ENCODE data around the gene HINFP. TPM values are rescaled to one million over a fixed set of nuclear protein-coding genes. Genes with fewer than 3 reads are reported as not detected.

HINFP gene
- total and polyA plus RNA-seq, 9 of the 15 experiments (the other 6 are each of a cell fraction or from before 2014, with no cell fraction given), result 13.8 to 34.1 (median 22.5) TPM

GRCh38 chr11:119087123-119087522 lies 34.3 kb upstream of the HINFP start:
- FAIRE-seq (no peak), DNase-seq (ENCODE audit: extremely low read depth in 1 of 4, low spot score in 3 of 4) (no peak), ATAC-seq (no peak)
- Histone ChIP-seq H3K27me3 (ENCODE audit: control insufficient read depth in 2 of 2, insufficient read depth in 2 of 2, low read length in 2 of 2) (no peaks in the 10 kb centered on the region), H3K4me1 (replicated peaks in 1 of 2; ENCODE audit: control insufficient read depth in 2 of 2, insufficient read depth in 2 of 2, low read length in 2 of 2) (peaks cover 33 to 59% of the 10 kb centered on the region in 2 experiments), H3K27ac (ENCODE audit: extremely low read depth, low read depth, low read length) (peak overlapping the region; percentile 95), H3K4me3 (peak overlapping the region; percentile 94; the same call in 1 of the 2 replicates), H3K36me3 (ENCODE audit: control insufficient read depth, insufficient read depth, low read length) (peaks cover 48% of the 10 kb centered on the region), H3K9me1 (ENCODE audit: control insufficient read depth, insufficient read depth, low read length) (no peaks in the 10 kb centered on the region), H3K9ac (ENCODE audit: insufficient read depth in 1 of 2, low read depth in 2 of 2, low read length in 2 of 2) (peak overlapping the region; percentile 5 to 94; a peak in 3 of 4 replicates), H4K20me1 (replicated peaks; ENCODE audit: control insufficient read depth, insufficient read depth, low read length) (peaks cover 2% of the 10 kb centered on the region), H3K4me2 (ENCODE audit: insufficient read depth, low read length) (peak overlapping the region; percentile 98), H3K79me2 (ENCODE audit: control insufficient read depth, insufficient read depth, low read length) (peaks cover 71% of the 10 kb centered on the region), H2AFZ (ENCODE audit: low read depth, low read length) (no peak overlapping the region; the same call in none of the 2 replicates), H3K9me3 (replicated peaks; ENCODE audit: control insufficient read depth, insufficient read depth, low read depth, low read length) (no peaks in the 10 kb centered on the region)
- TF ChIP-seq RNF219 (CRISPR knock-in tag; IDR thresholded peaks at IDR 0.05) (no peak), SMARCB1 (IDR thresholded peaks at IDR 0.05; ENCODE audit: insufficient read length, low read depth) (peak; percentile 23), ZNF77 (CRISPR knock-in tag; IDR thresholded peaks at IDR 0.05) (no peak), HCFC1 (IDR thresholded peaks at IDR 0.05; ENCODE audit: low read depth, low read length) (no peak), ZNF384 (IDR thresholded peaks at IDR 0.05; ENCODE audit: low read depth, low read length) (peak; percentile 65; the same call in 1 of the 2 replicates)
- ChIA-PET CTCF (ENCODE audit: low intra/inter-chr PET ratio) (interaction anchor here (0.7 kb wide), 1 partner anchor 25 kb away, joined by 3 read pairs; no protein-coding TSS in a partner anchor), POLR2A (interaction anchor here (0.7 to 5.8 kb wide), 5 partner anchors 9 to 169 kb away, joined by 4 to 50 read pairs (median 11); partner anchors contain the start of genes DPAGT1, HYOU1 and VPS11)
- 22% methylated on average over 6 of the region's 6 CpGs for WGBS (ENCODE audit: insufficient coverage, low coverage, missing lambda C conversion rate)
- in situ Hi-C loops (cut with MboI), result no loop called here
- intact Hi-C loops (cut with micrococcal nuclease), result loop anchor here (5.0 kb wide), 1 partner anchor 70 kb away; the partner anchor contains the start of genes RPS25 and TRAPPC4
- no TSS peak for BruUV-seq (replicated peaks)
